ENCODE results near the gene SLC18A3.

Gene SLC18A3

DNA sequence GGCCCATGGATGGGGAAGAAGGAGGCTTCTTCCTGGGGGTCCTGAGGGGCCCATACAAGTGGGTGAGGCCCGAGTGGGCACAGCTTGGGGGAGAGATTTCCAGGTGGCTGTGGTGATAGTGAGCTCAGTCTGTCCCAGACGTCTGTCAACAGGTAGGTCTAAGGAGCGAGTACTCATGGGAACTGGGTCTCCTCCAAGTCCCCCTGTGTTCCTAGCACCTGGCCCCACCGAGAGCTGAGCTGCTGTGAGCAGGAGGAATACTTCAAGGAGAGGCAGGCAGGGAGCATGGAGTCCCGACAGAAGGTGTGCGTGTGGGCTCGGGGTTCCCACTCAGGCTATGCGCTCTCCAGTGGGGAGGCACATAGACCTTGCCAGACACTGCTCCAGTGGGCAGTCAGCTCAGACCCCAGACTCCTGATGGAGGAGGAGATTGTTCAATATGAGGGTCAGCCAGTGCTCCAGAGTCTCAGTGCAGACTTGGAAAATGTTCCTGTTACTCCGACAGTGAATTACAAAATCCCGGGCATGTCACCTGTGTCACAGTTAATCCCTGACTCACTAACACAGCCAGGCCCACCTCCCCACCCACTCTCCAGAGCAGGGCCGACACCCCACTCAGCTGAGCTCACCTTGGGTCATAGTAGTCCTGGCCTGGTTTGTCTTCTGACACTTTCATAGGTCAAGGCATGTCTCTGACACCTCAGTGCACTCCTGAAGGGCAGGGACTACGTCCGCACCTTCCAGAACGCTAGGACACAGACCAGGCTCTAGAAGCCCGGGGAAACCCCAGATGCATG, 41.1 kb downstream of the SLC18A3 start:
- no peak for DNase-seq (ENCODE audit: low read depth)

DNA sequence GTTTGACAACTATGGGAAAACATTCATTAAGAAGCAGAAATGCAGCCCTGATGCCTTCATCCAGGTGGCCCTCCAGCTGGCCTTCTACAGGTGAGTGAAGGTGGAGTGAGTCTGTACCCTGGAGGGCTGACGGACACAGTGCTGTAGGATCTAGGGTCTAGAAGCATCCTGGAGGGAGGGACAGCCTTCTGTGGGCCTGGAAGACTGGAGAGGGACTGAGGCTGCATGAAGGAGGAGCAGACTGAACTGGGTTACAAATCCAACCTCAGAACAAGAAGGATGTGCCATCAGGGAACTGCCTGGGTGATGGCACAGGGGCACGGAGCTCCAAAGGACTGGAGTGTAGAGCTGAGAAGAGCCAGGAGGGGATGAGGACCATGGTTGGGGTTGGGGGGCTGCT, 41.8 kb downstream of the SLC18A3 start:
- no peak for DNase-seq (ENCODE audit: low read depth)

DNA sequence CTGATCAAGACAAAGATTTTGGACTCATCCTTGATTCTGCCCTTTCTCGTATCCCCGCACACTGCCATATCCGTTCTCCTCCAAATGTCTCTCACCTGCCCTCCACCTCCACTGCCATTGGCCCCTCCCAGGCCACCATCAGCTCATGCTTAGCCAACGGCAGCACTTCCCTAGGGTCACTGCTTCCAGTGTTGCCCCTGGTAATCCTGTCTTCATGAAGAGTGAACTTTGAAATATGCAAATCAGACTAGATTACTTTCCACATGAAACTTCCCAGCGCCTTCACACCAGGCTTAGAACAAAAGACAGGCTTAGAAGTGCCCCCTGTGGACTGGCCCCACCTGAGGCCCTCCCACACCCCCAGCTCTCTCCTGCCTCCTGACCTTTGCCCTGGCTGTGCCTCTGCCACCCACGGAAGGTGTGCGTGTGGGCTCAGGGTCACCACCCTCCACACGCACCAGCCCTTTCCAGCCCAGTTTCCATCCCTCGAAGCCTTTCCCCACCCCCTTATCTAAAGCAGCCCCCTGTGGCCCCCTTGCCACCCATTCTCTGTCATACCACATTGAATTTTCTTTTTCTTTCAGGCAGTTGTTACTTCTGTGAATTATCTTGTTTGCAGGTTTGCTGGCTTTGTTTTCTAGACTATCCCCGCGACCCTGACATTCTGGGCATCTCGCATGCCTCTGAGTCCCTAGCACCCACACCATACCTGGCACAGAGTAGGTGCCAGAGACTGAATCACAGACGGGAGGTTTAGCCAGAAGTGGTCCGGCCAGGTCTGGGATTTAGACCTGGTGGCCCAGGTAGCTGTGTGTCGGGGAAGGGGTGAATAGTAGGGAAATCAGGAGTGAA, 42.5 kb downstream of the SLC18A3 start:
- DNase-seq (ENCODE audit: low read depth), result no peak

DNA sequence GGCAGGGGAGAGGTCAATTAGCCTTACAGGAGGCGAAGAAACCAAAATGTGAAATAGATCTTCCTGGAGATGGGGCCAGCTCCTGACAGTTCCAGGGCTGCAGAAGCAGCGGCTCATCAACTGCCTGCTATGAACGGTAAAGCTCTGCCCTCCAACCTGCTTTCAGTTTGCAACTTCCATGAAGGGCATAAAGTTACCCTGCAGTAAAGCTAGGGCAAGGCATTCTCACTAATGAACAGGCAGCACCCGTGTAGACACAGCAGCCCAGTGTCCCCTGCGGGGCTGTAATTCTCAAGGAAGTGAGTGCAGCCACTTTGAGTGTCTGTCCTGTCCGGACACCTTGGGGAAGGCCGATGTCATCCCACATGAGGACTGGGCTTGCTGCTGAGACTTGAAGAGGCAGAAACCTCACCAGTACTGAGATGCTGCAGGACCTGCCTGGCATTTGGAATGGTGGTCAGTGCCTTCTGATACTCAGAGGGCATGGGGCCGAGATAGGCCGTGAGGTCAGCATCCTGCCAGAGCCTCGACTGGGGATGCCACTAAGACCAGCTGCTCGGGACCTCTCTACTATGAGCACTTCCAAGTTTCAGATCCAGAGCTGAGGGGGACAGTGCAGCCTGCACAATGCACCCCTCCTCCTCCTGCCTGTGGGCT, 43.3 kb downstream of the SLC18A3 start:
- DNase-seq (ENCODE audit: low read depth), result no peak

DNA sequence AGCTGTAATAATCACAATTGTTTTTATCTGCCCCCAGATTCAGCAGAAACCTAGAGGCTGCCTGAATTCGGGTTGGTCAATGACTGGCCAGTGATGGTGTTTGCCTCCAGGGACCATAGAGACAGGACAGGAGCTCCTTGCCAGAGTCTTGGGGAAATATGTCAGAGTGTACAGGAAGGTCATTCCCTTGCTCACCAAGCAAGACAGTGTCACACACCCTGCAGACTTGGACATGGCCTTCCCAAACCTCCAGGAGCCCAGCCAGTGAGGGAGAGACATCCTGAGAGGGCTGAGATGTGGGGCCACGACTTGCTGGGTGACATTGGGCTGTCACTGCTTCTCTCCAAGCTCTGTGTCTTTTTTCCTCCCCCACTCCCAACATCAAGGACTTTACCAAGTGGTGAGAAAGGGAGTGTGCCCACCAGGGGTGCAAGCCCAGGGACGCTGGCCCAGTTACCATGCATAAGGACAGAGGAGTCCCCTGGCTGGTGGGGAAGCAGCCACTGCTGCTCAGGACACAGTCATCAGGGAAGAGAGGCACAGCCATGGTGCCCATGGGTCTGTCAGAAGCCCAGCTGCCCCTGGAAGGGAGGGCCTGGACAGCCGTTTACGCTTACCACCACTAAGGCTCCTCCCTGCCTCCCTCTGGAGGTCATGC, 44.1 kb downstream of the SLC18A3 start:
- no peak for DNase-seq (ENCODE audit: low read depth)

DNA sequence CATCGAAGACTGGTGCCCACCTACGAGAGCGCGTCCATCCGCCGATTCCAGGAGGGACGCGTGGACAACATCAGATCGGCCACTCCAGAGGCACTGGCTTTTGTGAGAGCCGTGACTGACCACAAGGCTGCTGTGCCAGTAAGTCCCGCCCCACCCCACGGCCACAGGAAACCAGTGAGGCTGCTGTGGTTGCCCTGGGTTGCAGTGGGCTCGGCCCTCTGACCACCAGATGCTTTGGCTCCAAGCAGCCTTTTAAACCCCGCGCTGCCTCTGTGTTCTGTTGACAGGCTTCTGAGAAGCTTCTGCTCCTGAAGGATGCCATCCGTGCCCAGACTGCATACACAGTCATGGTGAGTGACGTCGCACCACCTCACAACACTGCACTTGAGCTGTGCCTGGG, 45.0 kb downstream of the SLC18A3 start:
- no peak for DNase-seq (ENCODE audit: low read depth)

DNA sequence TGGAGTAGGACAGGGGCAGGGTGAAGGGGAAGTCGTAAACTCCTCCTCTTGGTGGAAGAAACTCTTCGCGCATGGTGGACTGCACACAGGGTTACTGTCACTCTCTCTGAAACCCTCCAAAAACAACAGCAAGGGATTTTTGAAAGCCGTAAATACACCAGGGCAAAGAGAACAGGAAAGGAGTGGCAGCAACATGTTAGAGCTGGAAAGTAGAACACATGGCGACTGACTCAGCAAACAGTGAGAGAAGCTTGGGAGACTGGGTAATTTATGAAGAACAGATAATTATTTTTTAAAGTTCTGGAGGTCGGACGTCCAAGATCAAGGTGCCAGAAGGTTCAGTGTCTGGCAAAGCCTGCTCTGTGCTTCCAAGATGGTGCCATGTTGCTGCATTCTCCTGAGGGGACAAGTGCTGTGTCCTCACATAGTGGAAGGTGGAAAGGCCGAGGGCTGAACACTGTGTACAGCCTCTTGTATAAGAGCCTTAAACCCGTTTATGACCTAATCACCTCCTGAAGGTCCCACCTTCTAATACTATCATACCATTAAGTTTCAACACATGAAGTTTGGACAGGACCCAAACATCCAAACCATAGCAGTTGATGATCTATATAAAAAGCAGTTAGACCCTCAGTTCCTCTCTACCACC, 46.9 kb downstream of the SLC18A3 start:
- no peak for DNase-seq (ENCODE audit: low read depth)

DNA sequence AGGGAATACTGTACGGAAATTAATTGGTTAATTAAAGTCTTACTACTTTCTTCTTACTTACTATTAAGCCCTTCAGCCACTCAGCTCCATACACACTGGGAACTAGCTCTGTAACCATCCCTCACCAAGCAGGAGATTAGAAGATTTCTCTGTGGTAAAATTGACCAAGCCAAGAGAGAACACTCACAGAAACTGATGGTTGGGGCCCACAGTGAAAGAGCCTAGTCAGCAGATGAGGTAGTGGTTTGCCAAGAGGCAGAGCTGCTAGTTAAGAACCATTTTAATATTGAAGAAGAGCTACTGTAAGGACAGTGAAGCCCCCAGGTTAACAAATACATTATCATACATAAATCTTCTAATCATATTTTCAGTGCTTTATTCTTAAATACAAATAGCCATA, 47.5 kb downstream of the SLC18A3 start:
- no peak for DNase-seq (ENCODE audit: low read depth)

DNA sequence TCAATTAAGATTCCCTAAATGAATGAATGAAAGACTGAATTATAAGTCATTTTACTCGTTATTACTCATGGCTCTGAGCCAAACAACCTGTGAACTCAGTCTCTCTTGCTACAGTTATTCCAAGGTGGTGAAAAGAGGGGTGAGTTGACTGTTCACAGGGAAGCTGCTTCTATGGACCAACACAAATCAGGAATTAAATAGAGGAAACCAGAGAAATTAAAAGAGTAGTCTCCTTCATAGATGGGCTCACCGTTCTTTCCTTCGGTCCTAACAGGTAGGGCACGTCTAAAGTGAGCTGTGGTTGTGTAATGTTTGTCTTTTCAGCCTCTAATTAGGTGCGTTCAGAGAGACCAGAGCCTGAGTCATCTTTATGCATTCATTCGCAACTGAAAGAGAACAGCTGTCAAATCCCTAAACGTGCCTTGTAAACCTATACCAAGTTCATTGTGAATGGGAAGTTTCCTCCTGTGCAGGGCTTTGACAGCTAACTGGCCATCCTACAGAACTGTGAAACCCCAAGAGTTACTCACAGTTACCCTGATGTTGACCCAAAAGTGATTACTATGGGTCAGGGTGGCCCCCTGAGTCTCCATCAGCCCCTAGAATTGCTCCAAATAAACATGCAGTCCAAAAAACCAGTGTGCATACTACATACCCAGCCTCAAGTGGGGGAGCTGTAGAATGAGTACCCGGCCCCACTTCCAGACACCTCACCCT, 51.2 kb downstream of the SLC18A3 start:
- no peak for DNase-seq (ENCODE audit: low read depth)
